ENCODE data around the gene ADGB. TPM values are rescaled to one million over a fixed set of nuclear protein-coding genes. Genes with fewer than 3 reads are reported as not detected.
"Not testable (repeated sequence)": the region's sequence is repeated elsewhere in the genome, so short reads cannot be mapped to it uniquely, and the experiment has no call there.

The ADGB gene
- total RNA-seq, 1 donor from 2014 or later = not detected

GRCh38 chr6:146795479-146796133 lies 196.8 kb downstream of the ADGB start:
- ChIA-PET POLR2A (no interaction called here), CTCF (no interaction called here)
- TF ChIP-seq CTCF (IDR thresholded peaks at IDR 0.05) = no peak
- Mint-ChIP-seq H3K9me3 (peaks cover 11% of the 10 kb centered on the region), H3K36me3 (ENCODE audit: low read depth) (no peaks in the 10 kb centered on the region), H3K4me3 (no peak overlapping the region), H3K4me1 (no peaks in the 10 kb centered on the region), H3K27me3 (peaks cover 3% of the 10 kb centered on the region), H3K27ac (no peak overlapping the region)
- ATAC-seq (ENCODE audit: low read depth) (no peak), DNase-seq (no peak)
- intact Hi-C loops (cut with micrococcal nuclease) = no loop called here

GRCh38 chr6:146803167-146803566 lies 204.4 kb downstream of the ADGB start:
- H3K27me3 Mint-ChIP-seq; CTCF ChIA-PET; POLR2A ChIA-PET; H3K27ac Mint-ChIP-seq; H3K4me1 Mint-ChIP-seq; H3K9me3 Mint-ChIP-seq; H3K4me3 Mint-ChIP-seq; H3K36me3 Mint-ChIP-seq (ENCODE audit: low read depth); DNase-seq; intact Hi-C loops (cut with micrococcal nuclease); ATAC-seq (ENCODE audit: low read depth): not testable (repeated sequence)

GRCh38 chr6:146803601-146804000 lies 204.8 kb downstream of the ADGB start:
- no peaks in the 10 kb centered on the region for H3K4me1 Mint-ChIP-seq
- ChIA-PET POLR2A (no interaction called here), CTCF (no interaction called here)
- no peaks in the 10 kb centered on the region for H3K27me3 Mint-ChIP-seq
- no peak overlapping the region for H3K27ac Mint-ChIP-seq
- no peaks in the 10 kb centered on the region for H3K9me3 Mint-ChIP-seq
- ATAC-seq (ENCODE audit: low read depth) (no peak), DNase-seq (no peak)
- no peaks in the 10 kb centered on the region for H3K36me3 Mint-ChIP-seq (ENCODE audit: low read depth)
- TF ChIP-seq CTCF (IDR thresholded peaks at IDR 0.05) = no peak
- intact Hi-C loops (cut with micrococcal nuclease) = no loop called here
- H3K4me3 Mint-ChIP-seq = no peak overlapping the region

GRCh38 chr6:146805546-146806325 lies 207.0 kb downstream of the ADGB start:
- Mint-ChIP-seq H3K36me3 (ENCODE audit: low read depth) (no peaks in the 10 kb centered on the region), H3K27me3 (no peaks in the 10 kb centered on the region), H3K4me3 (no peak overlapping the region), H3K9me3 (no peaks in the 10 kb centered on the region), H3K4me1 (no peaks in the 10 kb centered on the region), H3K27ac (no peak overlapping the region)
- no peak for DNase-seq
- ATAC-seq (ENCODE audit: low read depth) = no peak
- intact Hi-C loops (cut with micrococcal nuclease) = no loop called here
- CTCF ChIA-PET = no interaction called here
- POLR2A ChIA-PET = no interaction called here
- no peak for TF ChIP-seq CTCF (IDR thresholded peaks at IDR 0.05)

GRCh38 chr6:146809014-146809413 lies 210.2 kb downstream of the ADGB start:
- H3K36me3 Mint-ChIP-seq (ENCODE audit: low read depth); POLR2A ChIA-PET; intact Hi-C loops (cut with micrococcal nuclease): not testable (repeated sequence)

GRCh38 chr6:146812811-146813321 lies 214.1 kb downstream of the ADGB start:
- H3K4me3 Mint-ChIP-seq; H3K9me3 Mint-ChIP-seq; DNase-seq; CTCF ChIA-PET; POLR2A ChIA-PET; H3K27ac Mint-ChIP-seq; H3K36me3 Mint-ChIP-seq (ENCODE audit: low read depth); H3K27me3 Mint-ChIP-seq; ATAC-seq (ENCODE audit: low read depth); intact Hi-C loops (cut with micrococcal nuclease); H3K4me1 Mint-ChIP-seq: not testable (repeated sequence)

More at GRCh38 chr6:146809014-146809413, 210.2 kb downstream of the ADGB start:
- H3K4me3 Mint-ChIP-seq; DNase-seq; H3K9me3 Mint-ChIP-seq; H3K4me1 Mint-ChIP-seq; H3K27me3 Mint-ChIP-seq; CTCF ChIA-PET; ATAC-seq (ENCODE audit: low read depth); H3K27ac Mint-ChIP-seq: not testable (repeated sequence)

Measured in activated B cell treated with CpG ODN at 0.5 μM for 24 hours (primary cell).